MM.1S (cell line): Measurements from ENCODE around the gene SLC35F3.

Experiments
- DNase-seq: peaks from one replicate; pipeline ENCODE4 v3.0.0-alpha.2; 2015
- H2AFZ ChIP-seq: fragments of 300-600 bp; sonication (generic); 2 replicates; pipeline ENCODE4 v1.6.0; 2016; ENCODE audit warnings: antibody characterized with exemption, low read length
- H3F3A ChIP-seq: fragments of 300-600 bp; sonication (generic); 2 replicates; pipeline ENCODE4 v1.6.1; 2016; ENCODE audit warnings: mild to moderate bottlenecking, antibody characterized with exemption, low read length, moderate library complexity, mixed read lengths; ENCODE audit not compliant: insufficient read depth
- H3K27ac ChIP-seq: fragments of 300-600 bp; sonication (generic); 2 replicates; pipeline ENCODE4 v1.5.1; 2016; ENCODE audit warnings: mild to moderate bottlenecking, low read length
- H3K27me3 ChIP-seq: fragments of 300-600 bp; sonication (generic); replicated peaks from 2 replicates; pipeline ENCODE4 v1.6.0; 2016; ENCODE audit warnings: low read length; ENCODE audit not compliant: insufficient read depth
- H3K36me3 ChIP-seq: fragments of 300-600 bp; sonication (generic); replicated peaks from 2 replicates; pipeline ENCODE4 v1.6.1; 2016; ENCODE audit warnings: mild to moderate bottlenecking, low read length, mixed read lengths; ENCODE audit not compliant: insufficient read depth
- H3K4me1 ChIP-seq: fragments of 300-600 bp; sonication (generic); 2 replicates; pipeline ENCODE4 v1.6.1; 2016; ENCODE audit warnings: low read length, mixed read lengths
- H3K4me2 ChIP-seq: fragments of 300-600 bp; sonication (generic); 2 replicates; pipeline ENCODE4 v1.6.0; 2016; ENCODE audit warnings: low read depth, low read length
- H3K4me3 ChIP-seq: fragments of 300-600 bp; sonication (generic); 2 replicates; pipeline ENCODE4 v1.5.1; 2016; ENCODE audit warnings: low read length, mixed read lengths
- H3K79me2 ChIP-seq: fragments of 300-600 bp; sonication (generic); 2 replicates; pipeline ENCODE4 v1.6.1; 2016; ENCODE audit warnings: mixed run types, low read length, mixed read lengths
- H3K9ac ChIP-seq: fragments of 300-600 bp; sonication (generic); 2 replicates; pipeline ENCODE4 v1.6.1; 2016; ENCODE audit warnings: low read length, mixed read lengths
- H3K9me2 ChIP-seq: fragments of 300-600 bp; sonication (generic); replicated peaks from 2 replicates; pipeline ENCODE4 v1.6.1; 2016; ENCODE audit warnings: mild to moderate bottlenecking, low read length, mixed read lengths; ENCODE audit not compliant: insufficient read depth
- H3K9me3 ChIP-seq: fragments of 300-600 bp; sonication (generic); replicated peaks from 2 replicates; pipeline ENCODE4 v1.6.1; 2016; ENCODE audit warnings: mild to moderate bottlenecking, low read length, mixed read lengths; ENCODE audit not compliant: insufficient read depth
- H4K20me1 ChIP-seq: fragments of 300-600 bp; sonication (generic); 2 replicates; pipeline ENCODE4 v1.6.1; 2016; ENCODE audit warnings: mild to moderate bottlenecking, low read length, moderate library complexity, mixed read lengths; ENCODE audit not compliant: insufficient read depth
- CTCF ChIP-seq: fragments of 300-600 bp; sonication (generic); IDR thresholded peaks from 2 replicates; pipeline ENCODE4 v1.5.1; 2016; ENCODE audit warnings: antibody characterized with exemption, low read length, mixed read lengths
- EZH2 ChIP-seq: fragments of 300-600 bp; sonication (generic); optimal IDR thresholded peaks from 2 replicates; pipeline ENCODE3; 2017; ENCODE audit warnings: low read depth, mild to moderate bottlenecking, antibody characterized with exemption, low read length, mixed read lengths
- EZH2phosphoT487 ChIP-seq: fragments of 300-600 bp; sonication (generic); IDR thresholded peaks from 2 replicates; pipeline ENCODE4 v1.6.1; 2018; ENCODE audit warnings: antibody characterized with exemption, low read length

SLC35F3 gene

GRCh38 chr1:234083460-234083859 lies 179.0 kb downstream of the SLC35F3 start:
- Histone ChIP-seq H3K27ac (no peak overlapping the region), H3K4me1 (no peaks in the 10 kb centered on the region), H3K36me3 (no peaks in the 10 kb centered on the region), H2AFZ (no peak overlapping the region), H3F3A (no peaks in the 10 kb centered on the region), H3K4me3 (no peak overlapping the region), H3K4me2 (no peak overlapping the region), H3K9me3 (no peaks in the 10 kb centered on the region), H3K27me3 (no peaks in the 10 kb centered on the region), H3K9ac (no peak overlapping the region), H3K9me2 (no peaks in the 10 kb centered on the region), H4K20me1 (no peaks in the 10 kb centered on the region), H3K79me2 (no peaks in the 10 kb centered on the region)
- no peak for TF ChIP-seq EZH2
- TF ChIP-seq CTCF, result no peak
- TF ChIP-seq EZH2phosphoT487, result no peak
- DNase-seq, result no peak

- Histone ChIP-seq H3K9ac (no peak overlapping the region), H3K36me3 (no peaks in the 10 kb centered on the region), H3K4me2 (no peak overlapping the region), H2AFZ (no peak overlapping the region), H3K79me2 (no peaks in the 10 kb centered on the region), H3K27ac (no peak overlapping the region), H3K4me1 (no peaks in the 10 kb centered on the region), H3K27me3 (no peaks in the 10 kb centered on the region), H3F3A (no peaks in the 10 kb centered on the region), H3K9me3 (no peaks in the 10 kb centered on the region), H4K20me1 (no peaks in the 10 kb centered on the region), H3K9me2 (no peaks in the 10 kb centered on the region), H3K4me3 (no peak overlapping the region)
- no peak for TF ChIP-seq EZH2phosphoT487
- peak; percentile 18; the same call in 1 of the 2 replicates for TF ChIP-seq CTCF
- DNase-seq, result no peak
Measured at GRCh38 chr1:234089396-234089795, 184.9 kb downstream of the SLC35F3 start.

DNA sequence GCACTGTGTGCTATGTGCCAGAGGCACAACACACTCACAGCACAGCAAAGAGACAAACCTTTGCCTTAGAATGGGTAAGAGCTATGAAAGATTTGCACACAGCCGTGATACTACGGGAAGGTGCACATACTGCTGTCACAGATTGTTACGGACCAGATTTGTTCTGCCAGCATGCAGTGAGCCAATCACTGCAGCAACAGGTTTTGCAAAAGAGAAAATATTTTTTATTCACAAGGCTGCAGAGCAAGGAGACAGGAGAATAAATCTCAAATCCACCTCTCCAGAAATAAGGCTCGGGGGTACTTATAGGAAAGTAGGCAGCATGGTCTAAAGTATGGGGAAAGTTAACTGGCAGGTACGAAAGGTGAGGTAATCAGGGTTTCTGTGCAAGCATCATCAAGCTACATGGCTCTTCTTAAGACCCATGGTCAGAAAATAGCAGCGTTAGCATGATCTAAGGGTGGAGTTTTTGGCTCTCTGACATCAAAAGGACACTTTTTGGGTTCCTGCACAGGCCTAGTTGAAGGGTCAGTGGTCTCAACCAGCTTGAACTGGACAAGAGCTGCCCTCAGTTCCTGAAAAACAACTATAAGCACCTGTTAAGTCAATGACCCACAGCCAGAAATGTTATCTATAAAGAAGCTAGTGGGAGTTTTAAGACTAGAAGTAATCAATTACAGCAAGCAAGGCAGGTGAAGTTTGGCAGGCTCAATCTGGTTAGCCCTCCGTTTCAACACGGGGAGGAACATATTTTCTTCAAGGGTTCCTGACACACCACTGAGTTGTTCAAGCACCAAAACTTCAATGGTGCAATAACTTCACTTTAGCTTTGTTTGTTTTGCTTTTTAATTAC lies 186.0 kb downstream of the SLC35F3 start:
- DNase-seq, result no peak
- Histone ChIP-seq H3K4me3 (no peak overlapping the region), H3K79me2 (no peaks in the 10 kb centered on the region), H3K36me3 (no peaks in the 10 kb centered on the region), H3K9me3 (no peaks in the 10 kb centered on the region), H2AFZ (no peak overlapping the region), H3K9me2 (no peaks in the 10 kb centered on the region), H3K4me2 (no peak overlapping the region), H3F3A (no peaks in the 10 kb centered on the region), H4K20me1 (no peaks in the 10 kb centered on the region), H3K9ac (no peak overlapping the region), H3K4me1 (no peaks in the 10 kb centered on the region), H3K27me3 (no peaks in the 10 kb centered on the region), H3K27ac (no peak overlapping the region)
- TF ChIP-seq EZH2, result no peak
- TF ChIP-seq EZH2phosphoT487, result no peak
- no peak for TF ChIP-seq CTCF
